GM12873 (cell line): ENCODE results near the gene NFKBIL1.

Experiments used
- CTCF ChIP-seq: IDR thresholded peaks from 2 replicates; pipeline ENCODE4 v1.5.1; 2012; ENCODE audit warnings: low read depth, mild to moderate bottlenecking, moderate library complexity, low read length, control low read depth; ENCODE audit not compliant: insufficient read depth; ENCODE audit errors: missing control alignments

The NFKBIL1 gene

GRCh38 chr6:31547727-31548543 lies 527 bp downstream of the NFKBIL1 start:
- TF ChIP-seq CTCF: no peak

- TF ChIP-seq CTCF: no peak
Measured at GRCh38 chr6:31548544-31548873, 1.1 kb downstream of the NFKBIL1 start.

- peak; percentile 77 for TF ChIP-seq CTCF
Measured at GRCh38 chr6:31551371-31551770, 4.0 kb downstream of the NFKBIL1 start.

- TF ChIP-seq CTCF: no peak
Measured at GRCh38 chr6:31556307-31556706, 8.9 kb downstream of the NFKBIL1 start.

GRCh38 chr6:31557443-31558317 lies 10.3 kb downstream of the NFKBIL1 start:
- no peak for TF ChIP-seq CTCF

- TF ChIP-seq CTCF: no peak
Measured at GRCh38 chr6:31558318-31558625, 10.9 kb downstream of the NFKBIL1 start.
